H54 (cell line): ENCODE data around the gene DCTPP1.
"Not testable (repeated sequence)": the region's sequence is repeated elsewhere in the genome, so short reads cannot be mapped to it uniquely, and the experiment has no call there.

ENCODE experiments used
- DNase-seq: peaks from one replicate; pipeline ENCODE4 v3.0.0; 2011; ENCODE audit warnings: low spot score, mixed read lengths; ENCODE audit not compliant: insufficient read length
- FAIRE-seq: peaks from 3 replicates; lab custom pipeline; 2011; peaks lifted over from hg19 to GRCh38; lab: Jason Lieb, UNC
- POLR2A ChIP-seq: IDR thresholded peaks from 2 replicates; pipeline ENCODE4 v1.6.1; 2011; ENCODE audit warnings: low read depth, mild to moderate bottlenecking, low read length

The DCTPP1 gene

GRCh38 chr16:30429678-30430427, at the start of gene DCTPP1:
Gene DCTPP1, minus strand, starts transcription at chr16:30430030. Its CDS starts 50 bp downstream, at chr16:30429980.
- peak; percentile 25; the same call in 1 of the 2 replicates for TF ChIP-seq POLR2A
- FAIRE-seq: peak; percentile 84

GRCh38 chr16:30478766-30479478, 49.1 kb upstream of the DCTPP1 start:
- no peak for TF ChIP-seq POLR2A
- no peak for FAIRE-seq
- DNase-seq: no peak

More at GRCh38 chr16:30429678-30430427, at the start of gene DCTPP1:
- DNase-seq: peak; percentile 93

- DNase-seq: not testable (repeated sequence)
Observed at GRCh38 chr16:30477773-30478172, 47.9 kb upstream of the DCTPP1 start.

GRCh38 chr16:30476991-30477390, 47.2 kb upstream of the DCTPP1 start:
- no peak for FAIRE-seq
- no peak for TF ChIP-seq POLR2A
- no peak for DNase-seq

More at GRCh38 chr16:30477773-30478172, 47.9 kb upstream of the DCTPP1 start:
- FAIRE-seq: not testable (repeated sequence)

GRCh38 chr16:30474684-30475083, 44.9 kb upstream of the DCTPP1 start:
- FAIRE-seq (no peak), DNase-seq (no peak)
- no peak for TF ChIP-seq POLR2A

- DNase-seq (no peak), FAIRE-seq (no peak)
- TF ChIP-seq POLR2A: no peak
Observed at GRCh38 chr16:30474074-30474452, 44.2 kb upstream of the DCTPP1 start.

GRCh38 chr16:30473231-30474073, 43.6 kb upstream of the DCTPP1 start:
- DNase-seq (no peak), FAIRE-seq (no peak)
- no peak for TF ChIP-seq POLR2A

- FAIRE-seq: no peak
- no peak for TF ChIP-seq POLR2A
- DNase-seq: no peak
Observed at GRCh38 chr16:30472328-30472942, 42.6 kb upstream of the DCTPP1 start, which contains the start of gene ITGAL. Gene ITGAL, plus strand, starts transcription at chr16:30472742. Its CDS starts 96 bp downstream, at chr16:30472838.

GRCh38 chr16:30470632-30470995, 40.8 kb upstream of the DCTPP1 start:
- FAIRE-seq: no peak
- no peak for TF ChIP-seq POLR2A

GRCh38 chr16:30470170-30470512, 40.3 kb upstream of the DCTPP1 start:
- DNase-seq (no peak), FAIRE-seq (no peak)
- no peak for TF ChIP-seq POLR2A

More at GRCh38 chr16:30470632-30470995, 40.8 kb upstream of the DCTPP1 start:
- DNase-seq: no peak

GRCh38 chr16:30464078-30464477, 34.2 kb upstream of the DCTPP1 start:
- FAIRE-seq: no peak
- no peak for DNase-seq
- no peak for TF ChIP-seq POLR2A

GRCh38 chr16:30461426-30461825, 31.6 kb upstream of the DCTPP1 start:
- not testable (repeated sequence) for FAIRE-seq, DNase-seq

GRCh38 chr16:30459456-30459855, 29.6 kb upstream of the DCTPP1 start:
- TF ChIP-seq POLR2A: no peak
- FAIRE-seq (no peak), DNase-seq (no peak)
